H1 (cell line): ENCODE results near the gene ACACB. TPM values are rescaled to one million over a fixed set of nuclear protein-coding genes. Genes with fewer than 3 reads are reported as not detected.

ENCODE experiments used
- CTCF ChIA-PET: fragments of 300-600 bp; sonication (Branson Sonifier 250); formaldehyde crosslinking; loops from one replicate; lab custom pipeline; 2021; ENCODE audit not compliant: partially characterized antibody; lab: Charles Lee
- POLR2A ChIA-PET: fragments of 300-600 bp; sonication (Branson Sonifier 250); formaldehyde crosslinking; loops from one replicate; lab custom pipeline; 2021; ENCODE audit warnings: inconsistent platforms; ENCODE audit not compliant: partially characterized antibody; lab: Charles Lee
- DNase-seq, 2 experiments: peaks; one replicate each; pipeline versions ENCODE4 v3.0.0 to v3.0.0-alpha.2; 2010 to 2022; ENCODE audit warnings: low spot score in 2 of 2, low read depth in 1 of 2, mixed read lengths in 1 of 2
- FAIRE-seq: peaks from 2 replicates; lab custom pipeline; 2011; peaks lifted over from hg19 to GRCh38; lab: Jason Lieb, UNC
- H2AFZ ChIP-seq: 2 replicates; pipeline ENCODE4 v1.8.1; 2012; ENCODE audit warnings: low read length, inconsistent platforms
- H2AK5ac ChIP-seq: 2 replicates; pipeline ENCODE4 v1.6.1; 2013; ENCODE audit warnings: low read depth, low read length
- H2BK120ac ChIP-seq: replicated peaks from 2 replicates; pipeline ENCODE3; 2013; ENCODE audit warnings: low read depth, low read length, inconsistent platforms
- H2BK12ac ChIP-seq: 2 replicates; pipeline ENCODE4 v1.6.1; 2013; ENCODE audit warnings: low read depth, low read length
- H2BK15ac ChIP-seq: 2 replicates; pipeline ENCODE4 v1.6.1; 2013; ENCODE audit warnings: low read length
- H2BK20ac ChIP-seq: 2 replicates; pipeline ENCODE4 v1.6.1; 2013; ENCODE audit warnings: low read length
- H2BK5ac ChIP-seq: 2 replicates; pipeline ENCODE4 v1.6.1; 2013; ENCODE audit warnings: low read depth, low read length
- H3K14ac ChIP-seq: 2 replicates; pipeline ENCODE4 v1.6.1; 2013; ENCODE audit warnings: inconsistent platforms; ENCODE audit not compliant: insufficient read length
- H3K18ac ChIP-seq: 2 replicates; pipeline ENCODE4 v1.6.1; 2013; ENCODE audit warnings: low read length; ENCODE audit errors: extremely low read depth
- H3K23ac ChIP-seq: 2 replicates; pipeline ENCODE4 v1.6.1; 2013; ENCODE audit warnings: inconsistent platforms; ENCODE audit not compliant: insufficient read length
- H3K23me2 ChIP-seq: 2 replicates; pipeline ENCODE4 v1.6.1; 2013; ENCODE audit warnings: low read depth, low read length
- H3K27ac ChIP-seq: 2 replicates; pipeline ENCODE4 v1.6.1; 2011; ENCODE audit warnings: low read depth, low read length, inconsistent platforms
- H3K27me3 ChIP-seq, 4 experiments: replicated peaks in 1 of 4; 1 replicate in 1 of 4; 2 replicates in 3 of 4; pipeline versions ENCODE4 v1.6.1 to v1.8.1; 2011 to 2013; ENCODE audit warnings: low read length in 3 of 4, mild to moderate bottlenecking in 3 of 4, inconsistent platforms in 2 of 4, mixed read lengths in 2 of 4, moderate library complexity in 1 of 4; ENCODE audit not compliant: control insufficient read depth in 3 of 4, insufficient read depth in 3 of 4; ENCODE audit errors: extremely low read depth in 1 of 4
- H3K36me3 ChIP-seq, 4 experiments: 2 replicates each; pipeline versions ENCODE4 v1.6.1 to v1.8.1; 2011 to 2013; ENCODE audit warnings: mild to moderate bottlenecking in 4 of 4, low read length in 3 of 4, moderate library complexity in 2 of 4, control low read depth in 1 of 4, inconsistent platforms in 1 of 4; ENCODE audit not compliant: insufficient read depth in 4 of 4, control insufficient read depth in 2 of 4
- H3K4ac ChIP-seq: replicated peaks from 2 replicates; pipeline ENCODE3; 2013; ENCODE audit warnings: low read length, low read depth, mixed read lengths, inconsistent platforms; ENCODE audit not compliant: insufficient read length
- H3K4me1 ChIP-seq, 4 experiments: replicated peaks in 1 of 4; 1 replicate in 1 of 4; 2 replicates in 3 of 4; pipeline versions ENCODE4 v1.6.1 to v1.8.1; 2011 to 2013; ENCODE audit warnings: low read length in 3 of 4, inconsistent platforms in 2 of 4, mixed read lengths in 1 of 4; ENCODE audit not compliant: insufficient read depth in 4 of 4, control insufficient read depth in 3 of 4
- H3K4me2 ChIP-seq, 2 experiments: 2 replicates each; pipeline versions ENCODE4 v1.6.1 to v1.8.1; 2011 to 2013; ENCODE audit warnings: low read depth in 2 of 2, low read length in 2 of 2, control low read depth in 1 of 2, inconsistent platforms in 1 of 2, mild to moderate bottlenecking in 1 of 2; ENCODE audit not compliant: insufficient read depth in 1 of 2
- H3K4me3 ChIP-seq, 4 experiments: fragments of 200-600, 300-600 bp in 1 of 4; sonication (generic), shearing (Covaris generic), sonication (Bioruptor Twin) in 1 of 4; 2 replicates each; pipeline versions ENCODE4 v1.5.1 to v1.8.1; 2011 to 2016; ENCODE audit warnings: low read length in 4 of 4, low read depth in 3 of 4, control low read depth in 2 of 4, inconsistent platforms in 2 of 4, mild to moderate bottlenecking in 2 of 4, mixed read lengths in 1 of 4, moderate library complexity in 1 of 4; ENCODE audit not compliant: insufficient read depth in 2 of 4; ENCODE audit errors: extremely low read depth in 1 of 4
- H3K56ac ChIP-seq: replicated peaks from 2 replicates; pipeline ENCODE3; 2013; ENCODE audit warnings: low read depth, mild to moderate bottlenecking, mixed read lengths, low read length, inconsistent platforms; ENCODE audit not compliant: insufficient read length
- H3K79me1 ChIP-seq: 2 replicates; pipeline ENCODE4 v1.6.1; 2013; ENCODE audit warnings: low read depth, low read length, control low read depth
- H3K79me2 ChIP-seq, 2 experiments: 2 replicates each; pipeline versions ENCODE4 v1.6.1 to v1.8.1; 2012 to 2013; ENCODE audit warnings: low read length in 2 of 2, mild to moderate bottlenecking in 2 of 2, inconsistent platforms in 1 of 2; ENCODE audit not compliant: insufficient read depth in 2 of 2, control insufficient read depth in 1 of 2
- H3K9ac ChIP-seq, 4 experiments: replicated peaks in 1 of 4; 1 replicate in 1 of 4; 2 replicates in 3 of 4; pipeline versions ENCODE4 v1.6.1 to v1.8.1; 2011 to 2013; ENCODE audit warnings: low read depth in 3 of 4, low read length in 3 of 4, control low read depth in 2 of 4, mild to moderate bottlenecking in 2 of 4, moderate library complexity in 2 of 4, inconsistent platforms in 1 of 4; ENCODE audit errors: extremely low read depth in 1 of 4
- H3K9me3 ChIP-seq, 2 experiments: 2 replicates each; pipeline versions ENCODE4 v1.6.1 to v1.8.1; 2012 to 2013; ENCODE audit warnings: mild to moderate bottlenecking in 2 of 2, moderate library complexity in 2 of 2, control low read depth in 1 of 2, inconsistent platforms in 1 of 2, low read depth in 1 of 2, low read length in 1 of 2, mixed read lengths in 1 of 2; ENCODE audit not compliant: insufficient read depth in 2 of 2
- H4K20me1 ChIP-seq, 2 experiments: replicated peaks in 1 of 2; 2 replicates each; pipeline versions ENCODE3 to v1.8.1; 2011 to 2013; ENCODE audit warnings: inconsistent platforms in 2 of 2, low read length in 2 of 2, mild to moderate bottlenecking in 1 of 2; ENCODE audit not compliant: insufficient read depth in 2 of 2, control insufficient read depth in 1 of 2
- H4K5ac ChIP-seq: 2 replicates; pipeline ENCODE4 v1.6.1; 2013; ENCODE audit warnings: low read length, low read depth, mixed read lengths, inconsistent platforms; ENCODE audit not compliant: insufficient read length
- H4K8ac ChIP-seq: 2 replicates; pipeline ENCODE4 v1.8.0; 2013; ENCODE audit warnings: mild to moderate bottlenecking, moderate library complexity, low read length, inconsistent platforms; ENCODE audit not compliant: insufficient read depth; ENCODE audit errors: extremely low read depth
- H4K91ac ChIP-seq: replicated peaks from 2 replicates; pipeline ENCODE3; 2013; ENCODE audit warnings: low read length, mixed read lengths, inconsistent platforms; ENCODE audit not compliant: insufficient read length
- BRCA1 ChIP-seq: IDR thresholded peaks from 2 replicates; pipeline ENCODE4 v1.6.1; 2012; ENCODE audit warnings: low read depth, low read length, improper control_type of control experiment
- CBX8 ChIP-seq: fragments of 300-800, 300-1000 bp; sonication (generic); IDR thresholded peaks from 2 replicates; pipeline ENCODE4 v1.7.1; 2016; ENCODE audit warnings: low read depth, low read length, borderline replicate concordance
- CHD2 ChIP-seq: IDR thresholded peaks from 2 replicates; pipeline ENCODE4 v1.6.1; 2012; ENCODE audit warnings: low read length, improper control_type of control experiment
- FOSL1 ChIP-seq: IDR thresholded peaks from 2 replicates; pipeline ENCODE4 v1.6.1; 2011; ENCODE audit warnings: mild to moderate bottlenecking, low read depth, low read length, moderate library complexity; ENCODE audit not compliant: insufficient read depth
- HDAC6 ChIP-seq: IDR thresholded peaks from one replicate; pipeline ENCODE4 v1.7.1; 2012; ENCODE audit warnings: low read depth, mild to moderate bottlenecking, inconsistent platforms, low read length, moderate library complexity
- NANOG ChIP-seq: IDR thresholded peaks from 2 replicates; pipeline ENCODE4 v1.6.1; 2011; ENCODE audit warnings: low read length, low read depth, mild to moderate bottlenecking, inconsistent platforms; ENCODE audit not compliant: insufficient read depth, poor library complexity, severe bottlenecking
- PHF8 ChIP-seq: fragments of 200-600 bp; sonication (generic); conservative IDR thresholded peaks from 2 replicates; pipeline ENCODE4 v1.7.1; 2012; ENCODE audit warnings: low read depth, mild to moderate bottlenecking, inconsistent platforms, low read length, moderate library complexity
- SIX5 ChIP-seq: IDR thresholded peaks from 2 replicates; pipeline ENCODE4 v1.6.1; 2011; ENCODE audit warnings: mild to moderate bottlenecking, low read depth, low read length
- TCF12 ChIP-seq: IDR thresholded peaks from 2 replicates; pipeline ENCODE4 v1.6.1; 2011; ENCODE audit warnings: low read depth, mild to moderate bottlenecking, low read length
- WGBS, 2 experiments: shearing (Covaris generic) in 1 of 2; methylation state at CpG; one replicate each; pipeline versions ENCODE4 v1.1.6 to v1.1.7; 2013 to 2015; ENCODE audit warnings: low lambda C conversion rate in 2 of 2, mixed read lengths in 2 of 2, inconsistent platforms in 1 of 2, low coverage in 1 of 2, missing lambda C conversion rate in 1 of 2; ENCODE audit not compliant: insufficient replicate concordance in 2 of 2, insufficient coverage in 1 of 2, insufficient read length in 1 of 2; ENCODE audit errors: extremely low coverage in 1 of 2, missing lambda C conversion rate in 1 of 2; 5-methylcytosine and 5-hydroxymethylcytosine counted together
- polyA plus RNA-seq, 7 experiments: library from polyadenylated mRNA; depleted of rRNA in 3 of 7; stranded (reverse) in 5 of 7; unstranded in 2 of 7; fragments of >200 nt in 5 of 7; fragments of 200-250 nt in 2 of 7; gene quantifications; 1 replicate in 5 of 7; 2 replicates in 1 of 7; 4 replicates in 1 of 7; pipeline versions ENCODE4 v1.2.1 to v1.2.3, GENCODE V29; 2011 to 2013; ENCODE audit warnings: missing spikeins in 2 of 7, mixed read lengths in 2 of 7
- total RNA-seq: library from RNA; stranded (reverse); fragmentation: NEBNext Ultra II Directional; extraction: Animal tissue kit (Norgen Biotek cat#: 25700); gene quantifications from 2 replicates; pipeline ENCODE4 v1.2.1, GENCODE V29; 2021
- TF ChIP-seq, protein P1 (sequence below): IDR thresholded peaks from 2 replicates; pipeline ENCODE4 v1.6.1; 2012; ENCODE audit warnings: low read length, inconsistent platforms
- TF ChIP-seq, protein P2 (sequence below): IDR thresholded peaks from 2 replicates; pipeline ENCODE4 v1.6.1; 2011; ENCODE audit warnings: low read depth, mild to moderate bottlenecking, low read length; ENCODE audit not compliant: insufficient read depth

The ACACB gene
- total and polyA plus RNA-seq, 2 of the 8 experiments (the other 6 are each of a cell fraction or from before 2014, with no cell fraction given): 5.8 to 15.3 TPM

DNA sequence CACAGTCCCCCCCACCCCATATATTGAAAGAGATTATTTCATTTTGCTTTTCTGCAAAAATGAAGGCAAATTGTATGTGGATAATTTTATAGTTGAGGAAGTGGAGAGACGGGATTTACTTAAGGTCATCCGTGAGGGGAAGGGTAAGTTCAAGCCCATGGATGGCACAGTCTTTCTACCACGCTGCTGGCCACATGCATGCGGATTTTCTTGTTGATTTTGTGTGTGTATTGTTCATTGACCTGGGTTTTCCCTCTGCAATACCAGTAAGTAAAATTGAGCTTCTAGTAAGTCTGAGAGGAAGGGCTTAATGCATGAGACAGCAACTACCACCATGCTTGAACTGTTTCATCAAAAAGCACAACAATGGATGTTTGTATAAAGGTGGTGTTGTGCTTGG, 35.1 kb downstream of the ACACB start:
- Histone ChIP-seq H2AFZ (no peak overlapping the region), H3K23ac (no peak overlapping the region), H3K27ac (no peak overlapping the region), H2BK15ac (no peak overlapping the region), H2BK120ac (no peak overlapping the region), H3K36me3 (no peaks in the 10 kb centered on the region), H3K27me3 (no peaks in the 10 kb centered on the region; a peak in 2 of 7 replicates), H2BK12ac (no peak overlapping the region), H3K4me3 (no peak overlapping the region), H2BK5ac (no peak overlapping the region), H3K79me2 (peaks cover 0 to 5% of the 10 kb centered on the region in 2 experiments; a peak in 1 of 4 replicates), H3K4me2 (no peak overlapping the region), H3K79me1 (no peaks in the 10 kb centered on the region), H3K4me1 (peaks cover 0 to 3% (median 3%) of the 10 kb centered on the region in 4 experiments; a peak in 3 of 7 replicates), H3K9me3 (no peaks in the 10 kb centered on the region), H3K9ac (no peak overlapping the region), H4K5ac (no peak overlapping the region), H3K23me2 (peaks cover 7% of the 10 kb centered on the region), H3K18ac (no peak overlapping the region), H3K4ac (no peak overlapping the region), H2BK20ac (no peak overlapping the region), H4K91ac (no peak overlapping the region), H3K56ac (no peak overlapping the region), H4K20me1 (no peaks in the 10 kb centered on the region), H2AK5ac (no peak overlapping the region), H4K8ac (no peak overlapping the region), H3K14ac (no peak overlapping the region)
- DNase-seq (no peak), FAIRE-seq (no peak)
- WGBS, 2 experiments: 84 to 100% methylated on average over 2 to 4 of the region's 4 CpGs
- TF ChIP-seq HDAC6 (no peak), BRCA1 (no peak), PHF8 (no peak), SIX5 (no peak), TCF12 (no peak), CBX8 (no peak), CHD2 (no peak), FOSL1 (no peak), NANOG (no peak)
- TF ChIP-seq, protein P1, sequence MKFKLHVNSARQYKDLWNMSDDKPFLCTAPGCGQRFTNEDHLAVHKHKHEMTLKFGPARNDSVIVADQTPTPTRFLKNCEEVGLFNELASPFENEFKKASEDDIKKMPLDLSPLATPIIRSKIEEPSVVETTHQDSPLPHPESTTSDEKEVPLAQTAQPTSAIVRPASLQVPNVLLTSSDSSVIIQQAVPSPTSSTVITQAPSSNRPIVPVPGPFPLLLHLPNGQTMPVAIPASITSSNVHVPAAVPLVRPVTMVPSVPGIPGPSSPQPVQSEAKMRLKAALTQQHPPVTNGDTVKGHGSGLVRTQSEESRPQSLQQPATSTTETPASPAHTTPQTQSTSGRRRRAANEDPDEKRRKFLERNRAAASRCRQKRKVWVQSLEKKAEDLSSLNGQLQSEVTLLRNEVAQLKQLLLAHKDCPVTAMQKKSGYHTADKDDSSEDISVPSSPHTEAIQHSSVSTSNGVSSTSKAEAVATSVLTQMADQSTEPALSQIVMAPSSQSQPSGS: no peak
- TF ChIP-seq, protein P2, sequence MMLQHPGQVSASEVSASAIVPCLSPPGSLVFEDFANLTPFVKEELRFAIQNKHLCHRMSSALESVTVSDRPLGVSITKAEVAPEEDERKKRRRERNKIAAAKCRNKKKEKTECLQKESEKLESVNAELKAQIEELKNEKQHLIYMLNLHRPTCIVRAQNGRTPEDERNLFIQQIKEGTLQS: no peak
- ChIA-PET CTCF (interaction anchor here (2.2 kb wide), 1 partner anchor 17 kb away, joined by 8 read pairs; no protein-coding TSS in a partner anchor), POLR2A (no interaction called here)
